Ascending aorta (tissue), 2 donors: ENCODE data around the gene IGLON5. TPM values are rescaled to one million over a fixed set of nuclear protein-coding genes. Genes with fewer than 3 reads are reported as not detected.

ENCODE experiments used
- DNase-seq, 2 donors: peaks; one replicate each; pipeline ENCODE4 v3.0.0-alpha.2; 2019; ENCODE audit warnings: low spot score in 2 of 2
- H3K27ac ChIP-seq, 2 donors: fragments of 200-600 bp; sonication (generic); one replicate each; pipeline ENCODE4 v1.5.1; 2016 to 2017; ENCODE audit warnings: mild to moderate bottlenecking in 1 of 2
- H3K27me3 ChIP-seq: fragments of 200-600 bp; sonication (generic); one replicate; pipeline ENCODE4 v1.5.1; 2017
- H3K36me3 ChIP-seq, 2 donors: fragments of 200-600 bp; sonication (generic); one replicate each; pipeline ENCODE4 v1.5.1; 2016
- H3K4me1 ChIP-seq, 2 donors: fragments of 200-600 bp; sonication (generic); one replicate each; pipeline ENCODE4 v1.5.1; 2016 to 2017; ENCODE audit warnings: mild to moderate bottlenecking in 1 of 2
- H3K4me3 ChIP-seq, 2 donors: fragments of 200-600 bp; sonication (generic); one replicate each; pipeline ENCODE4 v1.5.1; 2016 to 2017; ENCODE audit warnings: mild to moderate bottlenecking in 1 of 2
- H3K9me3 ChIP-seq, 2 donors: fragments of 200-600 bp; sonication (generic); one replicate each; pipeline ENCODE4 v1.5.1; 2016
- intact Hi-C: fragments of 100-400 bp; cut with DNase I; formaldehyde crosslinking; loops from one replicate; pipeline ENCODE4 v1.15.1; 2023
- total RNA-seq: library from RNA; depleted of rRNA; stranded (reverse); fragments of >200 nt; gene quantifications from one replicate; pipeline ENCODE4 v1.1.0, GENCODE V29; 2016
- TF ChIP-seq, protein P1 (sequence below), 3 experiments: fragments of 200-600 bp in 2 of 3; fragments of 450-650 bp in 1 of 3; sonication (generic) in 2 of 3; IDR thresholded peaks; one replicate each; pipeline ENCODE4 v1.5.1; 2016 to 2019; ENCODE audit warnings: antibody characterized with exemption in 3 of 3, mild to moderate bottlenecking in 1 of 3, moderate library complexity in 1 of 3

Gene IGLON5
- total RNA-seq, 1 donor from 2014 or later, result 4.9 TPM

DNA sequence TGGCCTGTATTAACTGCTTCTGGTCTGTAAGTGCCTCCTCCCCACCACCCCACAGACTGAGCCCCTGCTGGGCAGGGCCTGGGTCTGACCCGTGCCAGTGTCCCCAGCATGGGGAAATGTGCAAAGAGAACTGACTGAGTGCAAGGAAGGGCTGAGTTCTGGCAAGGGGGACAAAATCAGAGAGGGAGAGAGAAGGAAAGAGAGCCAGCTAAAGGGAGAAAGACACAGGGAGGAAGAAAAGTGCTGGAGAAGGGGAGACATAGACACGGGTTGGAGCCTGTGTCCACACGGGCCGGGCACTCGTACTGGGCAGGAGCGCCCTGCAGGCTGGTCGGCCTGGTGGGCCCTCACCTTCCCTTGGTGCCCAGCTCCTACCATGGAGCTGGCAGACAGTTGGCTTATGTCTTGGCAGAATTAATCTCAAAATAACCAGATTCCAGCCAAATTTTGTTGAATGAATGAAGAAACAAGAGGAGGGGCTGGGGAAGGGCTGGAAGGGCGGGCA is 59.8 kb downstream of the IGLON5 start:
- DNase-seq, result no peak
- TF ChIP-seq, protein P1, sequence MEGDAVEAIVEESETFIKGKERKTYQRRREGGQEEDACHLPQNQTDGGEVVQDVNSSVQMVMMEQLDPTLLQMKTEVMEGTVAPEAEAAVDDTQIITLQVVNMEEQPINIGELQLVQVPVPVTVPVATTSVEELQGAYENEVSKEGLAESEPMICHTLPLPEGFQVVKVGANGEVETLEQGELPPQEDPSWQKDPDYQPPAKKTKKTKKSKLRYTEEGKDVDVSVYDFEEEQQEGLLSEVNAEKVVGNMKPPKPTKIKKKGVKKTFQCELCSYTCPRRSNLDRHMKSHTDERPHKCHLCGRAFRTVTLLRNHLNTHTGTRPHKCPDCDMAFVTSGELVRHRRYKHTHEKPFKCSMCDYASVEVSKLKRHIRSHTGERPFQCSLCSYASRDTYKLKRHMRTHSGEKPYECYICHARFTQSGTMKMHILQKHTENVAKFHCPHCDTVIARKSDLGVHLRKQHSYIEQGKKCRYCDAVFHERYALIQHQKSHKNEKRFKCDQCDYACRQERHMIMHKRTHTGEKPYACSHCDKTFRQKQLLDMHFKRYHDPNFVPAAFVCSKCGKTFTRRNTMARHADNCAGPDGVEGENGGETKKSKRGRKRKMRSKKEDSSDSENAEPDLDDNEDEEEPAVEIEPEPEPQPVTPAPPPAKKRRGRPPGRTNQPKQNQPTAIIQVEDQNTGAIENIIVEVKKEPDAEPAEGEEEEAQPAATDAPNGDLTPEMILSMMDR (IDR thresholded peaks at IDR 0.05), result no peak
- no peak overlapping the region for H3K27ac ChIP-seq
- H3K4me1 ChIP-seq, result peaks cover 0 to 4% of the 10 kb centered on the region in 2 donors
- intact Hi-C loops, result no loop called here
- no peaks in the 10 kb centered on the region for H3K36me3 ChIP-seq
- no peak overlapping the region for H3K4me3 ChIP-seq
- no peaks in the 10 kb centered on the region for H3K9me3 ChIP-seq
- H3K27me3 ChIP-seq, result no peaks in the 10 kb centered on the region

DNA sequence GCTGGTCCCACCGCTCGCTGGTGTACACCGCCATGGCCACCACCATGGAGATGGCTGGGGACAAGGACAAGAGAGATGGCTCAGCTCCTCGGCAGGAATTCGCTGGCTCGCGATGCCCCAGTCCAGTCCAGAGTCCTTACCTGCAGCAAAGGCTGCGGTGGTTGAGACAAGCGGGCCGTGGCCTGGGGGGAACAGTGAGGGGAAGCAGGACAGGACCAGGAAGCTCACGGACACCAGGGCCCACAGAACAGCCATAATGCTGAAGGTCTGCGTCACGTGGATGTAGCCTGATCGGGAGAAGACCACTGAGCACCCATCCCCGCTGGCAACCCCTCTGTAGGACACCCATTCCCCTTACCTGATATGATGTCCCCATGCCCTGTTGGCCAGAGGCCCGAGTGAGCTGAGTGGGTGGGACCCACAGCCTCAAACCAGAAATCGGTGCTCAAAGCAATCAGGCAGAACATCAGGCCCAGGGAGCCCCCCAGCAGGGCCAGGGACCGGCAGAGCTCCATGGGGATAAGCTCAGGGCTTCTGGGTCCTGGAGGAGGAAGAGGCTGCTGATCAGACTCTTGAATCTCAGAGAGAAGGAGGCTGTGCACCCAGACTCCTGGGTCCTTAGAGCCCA is 60.7 kb downstream of the IGLON5 start:
- Histone ChIP-seq H3K4me1 (peaks cover 0 to 4% of the 10 kb centered on the region in 2 donors), H3K27ac (peak overlapping the region in 1 of 2 donors; percentile 46), H3K9me3 (no peaks in the 10 kb centered on the region), H3K27me3 (no peaks in the 10 kb centered on the region), H3K36me3 (no peaks in the 10 kb centered on the region), H3K4me3 (no peak overlapping the region)
- intact Hi-C loops, result no loop called here
- TF ChIP-seq, protein P1 (IDR thresholded peaks at IDR 0.05), result no peak
- no peak for DNase-seq

DNA sequence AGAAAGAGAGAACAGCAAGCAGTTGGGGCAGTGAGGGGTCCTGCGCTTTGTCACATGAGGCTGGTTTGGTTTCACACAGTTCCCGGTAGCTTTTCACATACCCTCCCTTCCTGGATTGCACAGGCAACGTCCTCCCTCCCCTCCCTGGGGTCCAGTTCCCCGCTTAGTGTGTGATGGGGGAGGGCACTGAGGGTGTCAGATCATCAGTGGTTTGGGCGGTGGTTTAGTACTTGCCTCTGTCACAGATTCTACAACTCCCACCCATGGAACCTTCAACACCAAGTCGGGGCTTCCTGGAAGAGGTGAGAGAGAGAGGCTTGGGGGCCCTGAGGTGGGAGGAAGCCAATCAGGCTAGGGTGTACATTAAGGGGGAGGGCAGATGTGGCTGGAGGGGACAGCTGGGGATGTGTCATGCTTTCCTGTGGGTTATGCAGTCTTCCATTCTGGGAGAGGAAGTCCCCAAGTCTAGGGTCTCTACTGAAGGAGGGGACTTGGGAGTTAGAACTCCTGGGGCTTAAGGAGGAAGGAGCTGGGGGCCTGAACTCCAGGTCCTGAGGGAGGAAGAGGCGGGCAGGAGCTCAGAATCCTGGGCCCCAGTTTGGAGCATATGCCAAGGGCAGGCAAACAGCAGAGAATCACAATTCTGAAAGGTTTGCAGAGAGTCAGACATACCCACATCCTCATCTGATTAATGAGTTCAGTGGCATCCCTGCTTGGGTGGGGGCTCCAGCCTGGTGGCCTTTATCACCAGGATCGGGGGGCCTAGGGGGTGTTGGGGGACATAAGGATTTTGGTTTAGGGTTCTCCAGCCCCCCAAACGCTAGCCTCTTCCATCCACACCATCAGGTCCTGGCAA is 61.4 kb downstream of the IGLON5 start, which contains the start of gene NKG7:
NKG7 (minus strand) TSS at position 6 of the 856 bp plus-strand sequence. CDS start 119 bp downstream, outside the sequence.
- H3K4me1 ChIP-seq, result peaks cover 0 to 4% of the 10 kb centered on the region in 2 donors
- no peaks in the 10 kb centered on the region for H3K27me3 ChIP-seq
- H3K27ac ChIP-seq, result peak within 1 kb of the TSS in 1 of 2 donors; percentile 46
- TF ChIP-seq, protein P1 (IDR thresholded peaks at IDR 0.05), result no peak
- no peaks in the 10 kb centered on the region for H3K36me3 ChIP-seq
- H3K4me3 ChIP-seq, result no peak within 1 kb of the TSS
- no peaks in the 10 kb centered on the region for H3K9me3 ChIP-seq
- intact Hi-C loops, result no loop called here
- DNase-seq, result no peak

DNA sequence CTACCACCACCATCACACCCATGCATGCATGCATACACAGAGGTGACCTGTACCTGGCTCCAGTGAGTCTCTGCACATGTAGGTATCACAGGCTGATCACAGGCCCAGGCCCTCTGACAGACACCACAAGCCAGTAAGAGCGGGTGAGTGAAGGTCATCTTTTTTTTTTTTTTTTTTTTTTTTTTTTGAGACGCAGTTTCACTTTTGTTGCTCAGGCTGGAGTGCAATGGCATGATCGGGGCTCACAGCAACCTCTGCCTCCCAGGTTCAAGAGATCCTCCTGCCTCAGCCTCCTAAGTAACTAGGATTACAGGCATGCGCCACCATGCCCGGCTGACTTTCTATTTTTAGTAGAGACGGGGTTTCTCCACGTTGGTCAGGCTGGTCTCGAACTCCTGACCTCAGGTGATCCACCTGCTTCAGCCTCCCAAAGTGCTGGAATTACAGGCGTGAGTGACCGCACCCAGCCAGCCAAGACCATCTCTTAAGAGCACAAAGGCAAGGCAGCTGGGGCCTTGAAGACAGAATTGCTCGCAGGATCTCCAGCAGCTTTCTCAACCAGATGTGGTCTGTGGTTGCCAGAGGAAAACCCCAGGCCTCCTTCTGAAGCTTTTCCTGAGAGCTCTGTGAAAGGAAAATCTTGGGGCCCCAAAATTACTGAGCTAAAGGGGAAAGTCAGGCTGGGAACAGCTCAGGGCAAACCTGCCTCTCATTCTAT is 64.2 kb downstream of the IGLON5 start:
- Histone ChIP-seq H3K36me3 (no peaks in the 10 kb centered on the region), H3K9me3 (no peaks in the 10 kb centered on the region), H3K27me3 (no peaks in the 10 kb centered on the region), H3K27ac (no peak overlapping the region), H3K4me3 (no peak overlapping the region), H3K4me1 (no peaks in the 10 kb centered on the region)
- intact Hi-C loops, result no loop called here
- TF ChIP-seq, protein P1 (IDR thresholded peaks at IDR 0.05), result no peak
- no peak for DNase-seq

DNA sequence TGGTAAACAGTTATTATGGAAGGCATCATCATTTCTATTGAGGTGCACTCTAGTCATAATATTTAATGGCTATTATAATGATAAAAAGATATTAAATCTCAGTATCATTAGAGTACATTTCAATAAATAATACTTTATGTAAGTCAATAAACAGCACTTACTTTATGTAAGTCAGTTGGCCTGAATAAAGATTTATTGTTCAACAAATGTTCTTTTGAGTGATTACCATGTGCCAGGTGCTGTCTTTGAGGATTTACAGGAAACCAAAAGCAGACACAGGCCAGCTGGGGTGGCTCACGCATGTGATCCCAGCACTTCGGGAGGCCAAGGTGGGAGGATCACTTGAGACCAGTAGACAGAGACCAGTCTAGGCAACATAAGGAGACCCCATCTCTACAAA is 66.0 kb downstream of the IGLON5 start:
- Histone ChIP-seq H3K4me1 (no peaks in the 10 kb centered on the region), H3K27ac (no peak overlapping the region), H3K36me3 (no peaks in the 10 kb centered on the region), H3K4me3 (no peak overlapping the region), H3K27me3 (no peaks in the 10 kb centered on the region), H3K9me3 (no peaks in the 10 kb centered on the region)
- DNase-seq, result no peak
- TF ChIP-seq, protein P1 (IDR thresholded peaks at IDR 0.05), result no peak
- intact Hi-C loops, result no loop called here
